Tibial artery (tissue), 4 donors: ENCODE measurements around the gene CTNNA3.

Source experiments
- DNase-seq, 2 donors: peaks; one replicate each; pipeline ENCODE4 v3.0.0-alpha.2; 2019
- H3K27ac ChIP-seq, 2 donors: fragments of 200-600 bp; sonication (generic) in 1 of 2; 1 replicate in 1 of 2; 2 replicates in 1 of 2; pipeline ENCODE4 v1.5.1; 2018 to 2019; ENCODE audit warnings: mild to moderate bottlenecking in 1 of 2
- H3K27me3 ChIP-seq, 2 donors: fragments of 200-600 bp; sonication (generic) in 1 of 2; one replicate each; pipeline versions ENCODE4 v1.5.1 to v1.6.0; 2016 to 2019
- H3K36me3 ChIP-seq, 3 donors: fragments of 200-600 bp; sonication (generic) in 2 of 3; one replicate each; pipeline ENCODE4 v1.5.1; 2016 to 2019; ENCODE audit warnings: mild to moderate bottlenecking in 2 of 3
- H3K4me1 ChIP-seq, 4 donors: fragments of 200-600 bp; sonication (generic) in 2 of 4; 1 replicate in 3 of 4; 2 replicates in 1 of 4; pipeline ENCODE4 v1.5.1; 2016 to 2019
- H3K4me3 ChIP-seq, 2 donors: fragments of 200-600 bp; sonication (generic) in 1 of 2; 1 replicate in 1 of 2; 2 replicates in 1 of 2; pipeline ENCODE4 v1.5.1; 2018 to 2019; ENCODE audit warnings: mild to moderate bottlenecking in 2 of 2
- H3K9me3 ChIP-seq, 3 donors: fragments of 200-600 bp; sonication (generic) in 1 of 3; one replicate each; pipeline ENCODE4 v1.5.1; 2016 to 2019
- CTCF ChIP-seq, 2 experiments: fragments of 200-600 bp in 1 of 2; fragments of 450-650 bp in 1 of 2; IDR thresholded peaks; one replicate each; pipeline ENCODE4 v1.5.1; 2017 to 2019; ENCODE audit warnings: antibody characterized with exemption in 2 of 2, mild to moderate bottlenecking in 1 of 2, moderate library complexity in 1 of 2
- intact Hi-C: fragments of 100-400 bp; cut with DNase I; formaldehyde crosslinking; loops from one replicate; pipeline ENCODE4 v1.15.0; 2023; ENCODE audit warnings: low total_unique reads

The CTNNA3 gene

DNA sequence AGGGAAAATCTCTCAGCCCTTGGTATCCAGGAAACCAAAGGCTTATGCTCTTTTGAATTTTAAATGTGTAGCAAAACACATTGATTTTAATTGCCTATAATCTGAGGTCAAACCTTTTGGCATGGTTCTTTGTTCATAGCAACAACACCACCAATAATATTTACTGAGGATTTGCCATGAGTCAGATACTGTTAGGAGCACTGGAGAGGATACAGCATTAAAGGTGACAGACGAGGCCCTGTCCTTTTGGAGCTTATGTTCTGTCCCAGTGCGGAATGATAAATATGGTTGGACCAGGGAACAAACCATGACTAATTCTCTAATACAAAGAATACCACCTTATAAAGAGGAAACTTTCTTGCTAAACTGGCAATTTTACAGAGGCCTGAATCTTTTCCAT is 176.6 kb downstream of the CTNNA3 start:
- intact Hi-C loops: no loop called here
- peaks cover 0 to 3% (median 0%) of the 10 kb centered on the region in 4 donors for H3K4me1 ChIP-seq

GRCh38 chr10:67518756-67519155 is 177.2 kb downstream of the CTNNA3 start:
- no peak overlapping the region for H3K4me3 ChIP-seq
- no peaks in the 10 kb centered on the region for H3K36me3 ChIP-seq
- no peaks in the 10 kb centered on the region for H3K27me3 ChIP-seq
- no peak for TF ChIP-seq CTCF (IDR thresholded peaks at IDR 0.05)
- no peaks in the 10 kb centered on the region for H3K9me3 ChIP-seq
- no peak for DNase-seq
- no peak overlapping the region for H3K27ac ChIP-seq
- peaks cover 0 to 3% (median 0%) of the 10 kb centered on the region in 4 donors for H3K4me1 ChIP-seq
- intact Hi-C loops: no loop called here

More for the DNA sequence above, 176.6 kb downstream of the CTNNA3 start:
- Histone ChIP-seq H3K27me3 (no peaks in the 10 kb centered on the region), H3K27ac (no peak overlapping the region), H3K4me3 (no peak overlapping the region), H3K36me3 (no peaks in the 10 kb centered on the region), H3K9me3 (no peaks in the 10 kb centered on the region)
- no peak for TF ChIP-seq CTCF (IDR thresholded peaks at IDR 0.05)
- no peak for DNase-seq

DNA sequence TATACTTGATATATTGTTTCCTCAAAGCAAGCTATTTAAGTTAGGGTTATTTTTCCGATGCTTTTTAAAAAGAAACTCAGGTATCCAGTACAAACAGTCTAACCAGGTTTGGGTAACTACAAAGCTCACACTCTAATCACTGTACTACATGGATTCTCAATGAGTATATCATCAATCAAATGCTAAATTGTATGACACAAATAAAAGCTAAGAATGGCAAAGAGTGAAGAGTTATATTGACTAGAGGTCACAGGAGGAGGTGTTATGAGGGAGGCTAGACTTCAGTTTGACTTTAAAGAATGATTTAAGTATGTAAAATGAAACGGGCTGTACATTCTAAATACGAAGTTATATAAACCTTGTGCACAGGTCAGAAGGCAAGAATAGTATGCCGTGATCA is 178.0 kb downstream of the CTNNA3 start:
- TF ChIP-seq CTCF (IDR thresholded peaks at IDR 0.05): no peak
- peaks cover 0 to 3% (median 0%) of the 10 kb centered on the region in 4 donors for H3K4me1 ChIP-seq
- H3K9me3 ChIP-seq: no peaks in the 10 kb centered on the region
- intact Hi-C loops: no loop called here
- no peak overlapping the region for H3K4me3 ChIP-seq
- no peaks in the 10 kb centered on the region for H3K27me3 ChIP-seq
- no peak for DNase-seq
- no peaks in the 10 kb centered on the region for H3K36me3 ChIP-seq
- H3K27ac ChIP-seq: no peak overlapping the region

DNA sequence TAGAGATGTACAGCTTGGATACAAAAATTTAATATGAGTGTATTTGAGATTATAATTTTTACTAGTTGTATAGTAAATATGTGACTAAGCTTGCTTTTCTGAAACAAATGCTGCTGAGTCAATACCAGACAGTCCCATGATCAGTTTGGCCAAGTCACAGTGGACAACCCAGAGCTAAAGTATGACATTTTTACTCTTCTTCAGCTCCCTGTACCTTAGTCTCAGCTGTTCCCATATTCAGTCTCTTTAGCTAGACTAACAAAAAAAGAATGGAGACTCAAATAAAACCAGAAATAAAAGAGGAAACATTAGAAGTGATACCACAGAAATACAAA is 189.3 kb downstream of the CTNNA3 start:
- H3K4me1 ChIP-seq: no peaks in the 10 kb centered on the region
- no peaks in the 10 kb centered on the region for H3K27me3 ChIP-seq
- no peak for DNase-seq
- no peaks in the 10 kb centered on the region for H3K9me3 ChIP-seq
- intact Hi-C loops: no loop called here
- no peak overlapping the region for H3K27ac ChIP-seq
- no peaks in the 10 kb centered on the region for H3K36me3 ChIP-seq
- TF ChIP-seq CTCF (IDR thresholded peaks at IDR 0.05): no peak
- H3K4me3 ChIP-seq: no peak overlapping the region

DNA sequence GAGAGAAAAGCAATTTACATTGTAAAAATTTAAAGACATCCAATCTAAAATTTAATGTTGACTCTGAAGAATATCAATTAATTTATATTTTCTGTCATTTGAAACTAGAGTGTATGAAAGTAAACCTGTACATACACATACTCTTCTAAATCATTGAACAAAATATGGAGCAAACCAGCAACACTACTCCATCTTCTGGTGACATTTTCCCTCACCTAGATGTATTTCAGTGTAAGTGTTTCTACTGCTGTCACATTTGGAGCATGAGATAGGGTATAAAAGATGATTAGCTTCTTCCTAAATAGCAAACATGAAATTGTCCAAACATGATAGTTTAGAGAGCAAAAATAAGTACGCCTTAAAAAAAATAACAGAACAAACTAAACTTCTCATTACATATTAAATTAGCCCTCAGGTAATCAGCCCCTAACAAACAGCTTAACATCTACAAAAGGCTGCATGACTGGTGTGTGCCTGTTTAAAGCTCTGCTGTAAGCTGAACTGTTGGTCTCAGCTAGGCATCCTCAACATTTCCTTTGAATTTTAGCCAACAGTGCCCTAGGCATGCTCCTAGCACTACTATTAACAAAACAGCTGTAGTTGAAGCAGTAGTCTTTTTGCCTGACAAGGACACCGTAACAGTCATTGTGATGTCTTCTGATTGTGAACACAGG is 189.8 kb downstream of the CTNNA3 start:
- no peak for DNase-seq
- Histone ChIP-seq H3K27ac (no peak overlapping the region), H3K4me1 (no peaks in the 10 kb centered on the region), H3K9me3 (no peaks in the 10 kb centered on the region), H3K36me3 (no peaks in the 10 kb centered on the region), H3K4me3 (no peak overlapping the region), H3K27me3 (no peaks in the 10 kb centered on the region)
- no peak for TF ChIP-seq CTCF (IDR thresholded peaks at IDR 0.05)
- intact Hi-C loops: no loop called here
